HepG2 (cell line): ENCODE results near the gene CCDC150. TPM values are rescaled to one million over a fixed set of nuclear protein-coding genes. Genes with fewer than 3 reads are reported as not detected.

Source experiments
- ATAC-seq: fragments of 200-7000 bp; cut with Tn5 transposase; 3 replicates; pipeline ENCODE4 v1.9.1; 2020; ENCODE audit warnings: mild to moderate bottlenecking, moderate library complexity
- BruUV-seq: library from RNA; stranded (reverse); fragments of 400-500 nt; replicated peaks from 2 replicates; lab custom pipeline; 2021; lab: Mats Ljungman, UMichigan
- CTCF ChIA-PET: fragments of 300-600 bp; formaldehyde crosslinking; extraction: SDS; loops from one replicate; lab custom pipeline; 2021; ENCODE audit warnings: low total read pairs, inconsistent platforms, low intra/inter-chr PET ratio; lab: Yijun Ruan, JAX
- POLR2A ChIA-PET: fragments of 350-600 bp; sonication (Branson Sonifier 250); formaldehyde crosslinking; loops from one replicate; lab custom pipeline; 2020; ENCODE audit warnings: antibody characterized with exemption, inconsistent platforms; lab: Yijun Ruan, JAX
- DNase-seq: peaks from one replicate; pipeline ENCODE4 v3.0.0-alpha.2; 2015; ENCODE audit warnings: low spot score
- FAIRE-seq: peaks from 3 replicates; lab custom pipeline; 2011; peaks lifted over from hg19 to GRCh38; lab: Jason Lieb, UNC
- H2AFZ ChIP-seq: one replicate; pipeline ENCODE4 v1.6.1; 2011; ENCODE audit warnings: low read length, inconsistent platforms
- H3K27ac ChIP-seq: fragments of 300-600 bp; 3 replicates; pipeline ENCODE4 v1.8.0; 2011; ENCODE audit warnings: mixed run types, mild to moderate bottlenecking, mixed read lengths, low read length, inconsistent platforms; ENCODE audit not compliant: insufficient read depth; ENCODE audit errors: extremely low read length
- H3K27me3 ChIP-seq, 2 experiments: fragments of 200-600 bp in 1 of 2; 2 replicates in 1 of 2; 3 replicates in 1 of 2; pipeline versions ENCODE4 v1.6.0 to v1.8.0; 2011; ENCODE audit warnings: low read length in 2 of 2, mild to moderate bottlenecking in 2 of 2, moderate library complexity in 2 of 2, inconsistent platforms in 1 of 2; ENCODE audit not compliant: insufficient read depth in 2 of 2, control insufficient read depth in 1 of 2
- H3K36me3 ChIP-seq, 2 experiments: fragments of 200-600 bp in 1 of 2; replicated peaks in 1 of 2; 2 replicates in 1 of 2; 3 replicates in 1 of 2; pipeline versions ENCODE4 v1.5.1 to v1.8.0; 2011; ENCODE audit warnings: low read length in 2 of 2, inconsistent platforms in 1 of 2; ENCODE audit not compliant: insufficient read depth in 2 of 2, control insufficient read depth in 1 of 2
- H3K4me1 ChIP-seq: 2 replicates; pipeline ENCODE4 v1.5.1; 2012; ENCODE audit warnings: low read length, inconsistent platforms; ENCODE audit not compliant: insufficient read depth
- H3K4me2 ChIP-seq: 2 replicates; pipeline ENCODE4 v1.6.0; 2011; ENCODE audit warnings: low read depth, low read length, inconsistent platforms
- H3K4me3 ChIP-seq, 3 experiments: fragments of 200-600 bp in 1 of 3; sonication (generic), shearing (Covaris generic) in 1 of 3; replicated peaks in 1 of 3; 2 replicates each; pipeline ENCODE4 v1.5.1; 2011 to 2016; ENCODE audit warnings: low read length in 3 of 3, inconsistent platforms in 2 of 3, low read depth in 2 of 3, mild to moderate bottlenecking in 2 of 3, control low read depth in 1 of 3, mixed read lengths in 1 of 3; ENCODE audit not compliant: insufficient read depth in 1 of 3
- H3K79me2 ChIP-seq: one replicate; pipeline ENCODE4 v1.6.1; 2011; ENCODE audit warnings: low read length, inconsistent platforms; ENCODE audit not compliant: insufficient read depth
- H3K9ac ChIP-seq: 2 replicates; pipeline ENCODE4 v1.6.0; 2011; ENCODE audit warnings: mild to moderate bottlenecking, low read depth, low read length, inconsistent platforms; ENCODE audit not compliant: insufficient read depth
- H3K9me3 ChIP-seq: 2 replicates; pipeline ENCODE4 v1.5.1; 2012; ENCODE audit warnings: mild to moderate bottlenecking, low read length
- H4K20me1 ChIP-seq: 2 replicates; pipeline ENCODE4 v1.6.0; 2011; ENCODE audit warnings: inconsistent platforms, mild to moderate bottlenecking, low read length, moderate library complexity; ENCODE audit not compliant: insufficient read depth
- CCAR2 ChIP-seq: fragments of 200-400 bp; formaldehyde crosslinking; optimal IDR thresholded peaks from 2 replicates; pipeline ENCODE3; 2018; ENCODE audit warnings: low read depth, mild to moderate bottlenecking, low read length, moderate library complexity
- CREB1 ChIP-seq, 2 experiments: fragments of 450-650 bp in 1 of 2; IDR thresholded peaks; 2 replicates each; pipeline ENCODE4 v1.6.1; 2016 to 2017; ENCODE audit warnings: control low read depth in 1 of 2, mild to moderate bottlenecking in 1 of 2, missing compliant biosample characterization in 1 of 2, missing genetic modification characterization in 1 of 2
- CREM ChIP-seq, 2 experiments: sonication (generic) in 1 of 2; formaldehyde crosslinking in 1 of 2; IDR thresholded peaks; 2 replicates each; pipeline versions ENCODE4 v1.4.0 to v1.6.1; 2016 to 2020; ENCODE audit warnings: antibody characterized with exemption in 1 of 2, mild to moderate bottlenecking in 1 of 2, missing genetic modification reagents in 1 of 2
- HOXA9 ChIP-seq: sonication (generic); formaldehyde crosslinking; IDR thresholded peaks from 2 replicates; pipeline ENCODE4 v1.8.1; 2022; ENCODE audit warnings: missing genetic modification reagents, mild to moderate bottlenecking, moderate library complexity, borderline replicate concordance
- KLF11 ChIP-seq: IDR thresholded peaks from 2 replicates; pipeline ENCODE4 v1.6.1; 2016; ENCODE audit warnings: missing compliant biosample characterization
- MTF1 ChIP-seq: sonication (generic); formaldehyde crosslinking; IDR thresholded peaks from 2 replicates; pipeline ENCODE4 v1.5.0; 2020; ENCODE audit warnings: missing genetic modification reagents
- NFATC3 ChIP-seq: sonication (generic); formaldehyde crosslinking; IDR thresholded peaks from 2 replicates; pipeline ENCODE4 v1.5.1; 2020; ENCODE audit warnings: mild to moderate bottlenecking, missing genetic modification reagents
- RARA ChIP-seq: IDR thresholded peaks from 2 replicates; pipeline ENCODE4 v1.6.1; 2016; ENCODE audit warnings: missing genetic modification reagents, missing compliant biosample characterization
- SALL1 ChIP-seq: sonication (generic); formaldehyde crosslinking; IDR thresholded peaks from 2 replicates; pipeline ENCODE4 v1.8.0; 2022; ENCODE audit warnings: mild to moderate bottlenecking, missing genetic modification reagents
- SUZ12 ChIP-seq: fragments of 150-350 bp; IDR thresholded peaks from 2 replicates; pipeline ENCODE4 v1.6.1; 2014; ENCODE audit warnings: low read depth, low read length
- ZFAT ChIP-seq: sonication (generic); formaldehyde crosslinking; conservative IDR thresholded peaks from 2 replicates; pipeline ENCODE4 v1.8.1; 2023; ENCODE audit warnings: missing genetic modification reagents, inconsistent platforms
- ZFP62 ChIP-seq: sonication (generic); formaldehyde crosslinking; IDR thresholded peaks from 2 replicates; pipeline ENCODE4 v1.4.0; 2020; ENCODE audit warnings: missing genetic modification reagents
- ZNF570 ChIP-seq: sonication (generic); formaldehyde crosslinking; IDR thresholded peaks from 2 replicates; pipeline ENCODE4 v1.4.0; 2020; ENCODE audit warnings: mild to moderate bottlenecking, missing genetic modification reagents, borderline replicate concordance
- ZNF75D ChIP-seq: sonication (generic); formaldehyde crosslinking; IDR thresholded peaks from 2 replicates; pipeline ENCODE4 v1.8.1; 2023; ENCODE audit warnings: missing genetic modification reagents, mild to moderate bottlenecking, borderline replicate concordance
- in situ Hi-C: cut with HindIII; loops from 2 replicates; pipeline ENCODE4 v1.10.0; 2017; ENCODE audit warnings: low pct_unique_long_range_greater_than_20kb; ENCODE audit not compliant: extremely low pct_ligation_motif_present
- intact Hi-C: fragments of 100-400 bp; cut with micrococcal nuclease; formaldehyde crosslinking; loops from one replicate; pipeline ENCODE4 v1.10.0; 2022; ENCODE audit not compliant: unreplicated experiment
- polyA plus RNA-seq, 8 experiments: library from polyadenylated mRNA; depleted of rRNA in 3 of 8; stranded (reverse) in 7 of 8; unstranded in 1 of 8; fragments of >200 nt; fragmentation: Illumina TruSeq in 4 of 8; extraction: Trizol in 4 of 8; gene quantifications; 2 replicates each; pipeline versions ENCODE4 v1.2.1 to v1.2.3, GENCODE V29; 2011 to 2016; ENCODE audit warnings: low read depth in 4 of 8, missing spikeins in 1 of 8, mixed read lengths in 1 of 8; ENCODE audit not compliant: insufficient read depth in 1 of 8
- total RNA-seq, 5 experiments: library from RNA; depleted of rRNA; stranded (reverse); fragments of >200 nt; fragmentation: Illumina TruSeq; extraction: Trizol; gene quantifications; 2 replicates each; pipeline ENCODE4 v1.2.3, GENCODE V29; 2016; ENCODE audit warnings: low read depth in 1 of 5
- TF ChIP-seq, protein P1 (sequence below): sonication (generic); formaldehyde crosslinking; IDR thresholded peaks from 2 replicates; pipeline ENCODE4 v1.5.1; 2020; ENCODE audit warnings: missing genetic modification reagents, mild to moderate bottlenecking, borderline replicate concordance
- TF ChIP-seq, protein P2 (sequence below): sonication (generic); formaldehyde crosslinking; IDR thresholded peaks from 2 replicates; pipeline ENCODE4 v1.8.0; 2022; ENCODE audit warnings: mild to moderate bottlenecking, missing genetic modification reagents, moderate library complexity
- TF ChIP-seq, protein P3 (sequence below): sonication (generic); formaldehyde crosslinking; IDR thresholded peaks from 2 replicates; pipeline ENCODE4 v1.5.0; 2020; ENCODE audit warnings: mild to moderate bottlenecking, missing genetic modification reagents
- TF ChIP-seq, protein P4 (sequence below): sonication (generic); formaldehyde crosslinking; IDR thresholded peaks from 2 replicates; pipeline ENCODE4 v1.9.0; 2021; ENCODE audit warnings: missing genetic modification reagents, mild to moderate bottlenecking, borderline replicate concordance

CCDC150 gene
- total and polyA plus RNA-seq, 2 of the 13 experiments (the other 11 are each of a cell fraction or from before 2014, with no cell fraction given) = 14.9 to 32.6 TPM

DNA sequence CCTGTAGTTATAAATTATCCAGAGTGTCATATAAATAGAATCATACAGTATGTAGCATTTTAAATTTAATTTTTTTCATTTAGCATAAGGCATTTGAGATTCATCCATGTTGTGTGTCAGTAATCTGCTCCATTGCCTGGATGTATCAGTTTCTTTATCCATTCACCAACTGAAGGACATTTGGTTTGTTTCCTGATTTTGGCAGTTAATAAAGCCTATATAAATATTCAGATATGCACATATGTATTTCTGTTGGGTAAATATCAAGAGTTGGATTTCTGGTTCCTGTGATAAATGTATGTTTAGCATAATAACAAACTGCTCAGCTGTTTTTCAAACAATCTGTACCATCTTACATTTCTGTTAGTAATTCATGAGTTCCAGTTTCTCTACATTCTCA is 39.9 kb downstream of the CCDC150 start:
- no TSS peak for BruUV-seq
- Histone ChIP-seq H3K27ac (no peak overlapping the region), H3K79me2 (no peaks in the 10 kb centered on the region), H3K9ac (no peak overlapping the region), H3K9me3 (no peaks in the 10 kb centered on the region), H3K4me1 (no peaks in the 10 kb centered on the region), H4K20me1 (no peaks in the 10 kb centered on the region), H2AFZ (no peak overlapping the region), H3K36me3 (peaks cover 0 to 4% of the 10 kb centered on the region in 2 experiments; a peak in 2 of 5 replicates), H3K4me2 (no peak overlapping the region), H3K4me3 (no peak overlapping the region), H3K27me3 (no peaks in the 10 kb centered on the region)
- ATAC-seq = no peak
- FAIRE-seq = no peak
- in situ Hi-C loops = no loop called here
- no peak for DNase-seq
- POLR2A ChIA-PET = no interaction called here
- CTCF ChIA-PET = no interaction called here
- TF ChIP-seq CREM (IDR thresholded peaks at IDR 0.05) = no peak
- no peak for TF ChIP-seq CREM (CRISPR knock-in tag; IDR thresholded peaks at IDR 0.05)
- TF ChIP-seq, protein P1, sequence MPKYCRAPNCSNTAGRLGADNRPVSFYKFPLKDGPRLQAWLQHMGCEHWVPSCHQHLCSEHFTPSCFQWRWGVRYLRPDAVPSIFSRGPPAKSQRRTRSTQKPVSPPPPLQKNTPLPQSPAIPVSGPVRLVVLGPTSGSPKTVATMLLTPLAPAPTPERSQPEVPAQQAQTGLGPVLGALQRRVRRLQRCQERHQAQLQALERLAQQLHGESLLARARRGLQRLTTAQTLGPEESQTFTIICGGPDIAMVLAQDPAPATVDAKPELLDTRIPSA = no peak
- TF ChIP-seq KLF11 = no peak
- TF ChIP-seq SALL1 (CRISPR knock-in tag) = no peak
- no peak for TF ChIP-seq CREB1 (IDR thresholded peaks at IDR 0.05)
- TF ChIP-seq CREB1 (CRISPR knock-in tag; IDR thresholded peaks at IDR 0.05) = no peak
- TF ChIP-seq ZFP62 (CRISPR knock-in tag) = no peak
- TF ChIP-seq ZFAT (CRISPR knock-in tag) = no peak
- TF ChIP-seq MTF1 = no peak
- no peak for TF ChIP-seq HOXA9 (CRISPR knock-in tag)
- TF ChIP-seq, protein P2, sequence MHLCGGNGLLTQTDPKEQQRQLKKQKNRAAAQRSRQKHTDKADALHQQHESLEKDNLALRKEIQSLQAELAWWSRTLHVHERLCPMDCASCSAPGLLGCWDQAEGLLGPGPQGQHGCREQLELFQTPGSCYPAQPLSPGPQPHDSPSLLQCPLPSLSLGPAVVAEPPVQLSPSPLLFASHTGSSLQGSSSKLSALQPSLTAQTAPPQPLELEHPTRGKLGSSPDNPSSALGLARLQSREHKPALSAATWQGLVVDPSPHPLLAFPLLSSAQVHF (CRISPR knock-in tag) = no peak
- no peak for TF ChIP-seq ZNF570
- TF ChIP-seq, protein P3, sequence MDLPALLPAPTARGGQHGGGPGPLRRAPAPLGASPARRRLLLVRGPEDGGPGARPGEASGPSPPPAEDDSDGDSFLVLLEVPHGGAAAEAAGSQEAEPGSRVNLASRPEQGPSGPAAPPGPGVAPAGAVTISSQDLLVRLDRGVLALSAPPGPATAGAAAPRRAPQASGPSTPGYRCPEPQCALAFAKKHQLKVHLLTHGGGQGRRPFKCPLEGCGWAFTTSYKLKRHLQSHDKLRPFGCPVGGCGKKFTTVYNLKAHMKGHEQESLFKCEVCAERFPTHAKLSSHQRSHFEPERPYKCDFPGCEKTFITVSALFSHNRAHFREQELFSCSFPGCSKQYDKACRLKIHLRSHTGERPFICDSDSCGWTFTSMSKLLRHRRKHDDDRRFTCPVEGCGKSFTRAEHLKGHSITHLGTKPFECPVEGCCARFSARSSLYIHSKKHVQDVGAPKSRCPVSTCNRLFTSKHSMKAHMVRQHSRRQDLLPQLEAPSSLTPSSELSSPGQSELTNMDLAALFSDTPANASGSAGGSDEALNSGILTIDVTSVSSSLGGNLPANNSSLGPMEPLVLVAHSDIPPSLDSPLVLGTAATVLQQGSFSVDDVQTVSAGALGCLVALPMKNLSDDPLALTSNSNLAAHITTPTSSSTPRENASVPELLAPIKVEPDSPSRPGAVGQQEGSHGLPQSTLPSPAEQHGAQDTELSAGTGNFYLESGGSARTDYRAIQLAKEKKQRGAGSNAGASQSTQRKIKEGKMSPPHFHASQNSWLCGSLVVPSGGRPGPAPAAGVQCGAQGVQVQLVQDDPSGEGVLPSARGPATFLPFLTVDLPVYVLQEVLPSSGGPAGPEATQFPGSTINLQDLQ (CRISPR knock-in tag) = no peak
- no peak for TF ChIP-seq ZNF75D
- no peak for TF ChIP-seq SUZ12
- TF ChIP-seq NFATC3 (CRISPR knock-in tag) = no peak
- TF ChIP-seq, protein P4, sequence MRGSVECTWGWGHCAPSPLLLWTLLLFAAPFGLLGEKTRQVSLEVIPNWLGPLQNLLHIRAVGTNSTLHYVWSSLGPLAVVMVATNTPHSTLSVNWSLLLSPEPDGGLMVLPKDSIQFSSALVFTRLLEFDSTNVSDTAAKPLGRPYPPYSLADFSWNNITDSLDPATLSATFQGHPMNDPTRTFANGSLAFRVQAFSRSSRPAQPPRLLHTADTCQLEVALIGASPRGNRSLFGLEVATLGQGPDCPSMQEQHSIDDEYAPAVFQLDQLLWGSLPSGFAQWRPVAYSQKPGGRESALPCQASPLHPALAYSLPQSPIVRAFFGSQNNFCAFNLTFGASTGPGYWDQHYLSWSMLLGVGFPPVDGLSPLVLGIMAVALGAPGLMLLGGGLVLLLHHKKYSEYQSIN (CRISPR knock-in tag) = no peak
- TF ChIP-seq CCAR2 = no peak
- TF ChIP-seq RARA (CRISPR knock-in tag) = no peak
- intact Hi-C loops = no loop called here
